HUES48 (cell line): ENCODE results near the gene METTL2B.

Experiments used
- H3K27ac ChIP-seq: one replicate; pipeline ENCODE4 v1.7.0; 2013; ENCODE audit warnings: low read depth, low read length, inconsistent platforms
- H3K27me3 ChIP-seq: 2 replicates; pipeline ENCODE4 v1.6.1; 2013; ENCODE audit warnings: mild to moderate bottlenecking, low read length; ENCODE audit not compliant: control insufficient read depth, insufficient read depth
- H3K36me3 ChIP-seq: 2 replicates; pipeline ENCODE4 v1.6.1; 2013; ENCODE audit warnings: low read length; ENCODE audit not compliant: control insufficient read depth, insufficient read depth
- H3K4me1 ChIP-seq: 2 replicates; pipeline ENCODE4 v1.6.1; 2013; ENCODE audit warnings: mild to moderate bottlenecking, low read length; ENCODE audit not compliant: control insufficient read depth, insufficient read depth
- H3K4me3 ChIP-seq: 2 replicates; pipeline ENCODE4 v1.5.1; 2013; ENCODE audit warnings: mild to moderate bottlenecking, low read depth, low read length
- H3K9ac ChIP-seq: 2 replicates; pipeline ENCODE4 v1.6.1; 2013; ENCODE audit warnings: mild to moderate bottlenecking, low read depth, low read length, moderate library complexity
- H3K9me3 ChIP-seq: 2 replicates; pipeline ENCODE4 v1.6.1; 2013; ENCODE audit warnings: low read length; ENCODE audit not compliant: control insufficient read depth, insufficient read depth

METTL2B gene

DNA sequence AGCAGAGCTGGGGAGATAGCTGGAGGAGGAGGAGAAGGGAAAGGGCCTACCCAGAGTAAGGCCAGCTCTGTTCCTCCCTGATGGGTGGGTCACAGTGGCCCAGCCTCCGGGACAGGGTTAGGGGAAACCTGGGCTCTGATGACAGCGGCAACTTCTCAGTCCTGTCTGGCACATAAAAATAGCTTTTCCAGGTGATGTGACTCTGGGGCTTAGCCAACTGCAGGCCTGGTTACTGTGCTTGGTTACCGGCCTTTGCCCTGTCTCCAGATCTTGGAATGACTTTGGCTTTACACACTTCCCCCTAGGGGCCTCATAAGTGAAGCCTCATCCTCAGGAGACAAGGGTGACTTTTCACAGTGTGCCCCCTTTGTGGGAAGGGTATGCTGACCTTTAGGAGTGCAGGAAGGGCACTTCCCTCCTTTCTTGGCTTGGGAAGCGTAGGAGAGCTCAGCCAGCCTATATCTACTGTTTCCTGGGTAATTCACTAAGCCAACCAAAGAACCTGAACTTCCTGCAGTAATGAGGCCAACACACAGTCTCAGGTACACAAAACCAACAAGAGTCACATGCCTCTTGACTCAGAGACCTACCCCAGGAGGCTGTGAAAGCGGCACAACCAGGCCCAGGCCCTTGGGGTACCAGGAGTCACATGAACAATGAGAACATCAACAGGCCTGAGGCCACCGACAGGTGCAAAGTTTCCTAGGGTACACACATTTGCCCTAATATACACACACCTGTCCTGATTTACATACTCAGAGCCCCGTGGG lies 32.5 kb upstream of the METTL2B start:
- Histone ChIP-seq H3K27me3 (no peaks in the 10 kb centered on the region), H3K36me3 (no peaks in the 10 kb centered on the region), H3K4me3 (no peak overlapping the region), H3K4me1 (no peaks in the 10 kb centered on the region), H3K9ac (no peak overlapping the region), H3K9me3 (no peaks in the 10 kb centered on the region), H3K27ac (no peak overlapping the region)

DNA sequence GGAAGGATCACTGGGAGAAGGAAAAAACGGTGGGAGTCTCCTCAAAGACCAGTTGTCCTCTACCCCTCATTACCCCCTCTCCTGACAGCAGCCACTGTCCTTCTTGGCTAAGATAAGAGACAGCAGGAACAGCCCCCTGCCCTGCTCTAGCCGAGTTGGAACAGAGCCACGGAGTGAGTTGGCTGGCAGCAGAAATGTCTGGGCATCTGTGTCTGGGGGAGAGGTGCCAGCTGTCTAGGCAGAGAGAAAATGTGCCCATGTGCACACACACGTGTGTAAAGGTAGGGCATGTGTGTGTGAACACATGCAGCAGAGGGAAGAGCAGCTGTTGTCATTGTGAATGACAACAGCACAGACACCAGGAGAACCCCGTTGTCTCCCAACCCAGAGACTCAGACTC lies 30.2 kb upstream of the METTL2B start:
- Histone ChIP-seq H3K9ac (no peak overlapping the region), H3K27me3 (no peaks in the 10 kb centered on the region), H3K4me3 (no peak overlapping the region), H3K4me1 (no peaks in the 10 kb centered on the region), H3K27ac (no peak overlapping the region), H3K36me3 (no peaks in the 10 kb centered on the region), H3K9me3 (no peaks in the 10 kb centered on the region)

DNA sequence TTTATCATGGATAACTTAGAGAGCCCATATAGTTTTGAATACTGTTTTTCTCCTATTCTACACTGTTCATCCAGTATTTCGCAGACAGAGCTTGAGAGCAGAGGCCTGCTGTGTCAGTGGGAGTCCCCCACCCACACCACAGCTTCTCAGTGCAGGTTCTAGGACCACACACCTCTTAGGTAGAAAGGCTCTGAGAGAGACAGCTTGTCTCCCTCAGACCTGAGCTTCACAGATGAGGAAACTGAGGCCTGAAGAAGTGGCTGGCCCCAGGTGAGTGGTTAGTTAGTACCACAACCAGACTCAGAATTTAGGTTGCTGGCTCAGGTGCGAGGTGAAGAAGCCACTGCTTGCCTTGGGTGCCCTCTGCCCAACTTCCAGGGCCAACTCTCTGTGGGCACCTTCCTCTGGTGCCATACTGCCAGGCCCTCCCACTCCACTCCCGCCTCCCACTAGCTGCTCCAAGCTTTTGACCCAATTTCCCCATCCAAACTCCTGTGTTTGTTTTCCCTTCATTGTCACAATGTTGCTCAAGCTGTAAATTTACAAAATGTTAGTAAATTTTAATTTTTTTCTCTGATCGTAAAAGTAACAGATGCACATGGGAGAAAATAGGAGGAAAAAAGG lies 28.5 kb upstream of the METTL2B start:
- no peak overlapping the region for H3K27ac ChIP-seq
- peaks cover 8% of the 10 kb centered on the region for H3K4me1 ChIP-seq
- no peak overlapping the region for H3K9ac ChIP-seq
- H3K36me3 ChIP-seq = no peaks in the 10 kb centered on the region
- H3K4me3 ChIP-seq = no peak overlapping the region
- H3K9me3 ChIP-seq = no peaks in the 10 kb centered on the region
- H3K27me3 ChIP-seq = no peaks in the 10 kb centered on the region

DNA sequence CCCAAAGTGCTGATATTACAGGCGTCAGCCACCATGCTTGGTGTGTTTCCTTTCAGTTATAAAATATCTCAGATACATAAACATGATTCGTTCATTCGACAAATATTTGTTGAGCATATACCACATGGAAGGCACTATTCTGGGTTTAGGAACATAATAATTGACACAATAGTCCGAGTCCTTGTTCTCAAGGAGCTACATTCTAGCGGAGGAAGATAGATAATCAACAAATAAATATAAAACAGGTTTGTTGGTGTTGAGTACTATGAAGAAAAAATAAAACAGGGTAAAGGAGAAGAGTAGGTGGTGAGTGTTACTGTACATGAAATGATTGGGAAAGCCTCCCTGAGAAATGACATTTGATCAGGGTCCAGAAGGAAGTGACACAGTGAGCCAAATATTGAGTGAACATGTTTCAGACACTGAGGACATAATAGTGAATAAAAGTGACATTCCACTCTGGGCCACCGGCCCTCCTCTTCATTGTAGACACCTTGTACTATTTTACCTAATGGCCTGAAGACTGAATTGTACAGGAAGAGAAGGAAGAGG lies 27.7 kb upstream of the METTL2B start:
- H3K27ac ChIP-seq = no peak overlapping the region
- H3K4me1 ChIP-seq = peaks cover 12% of the 10 kb centered on the region
- no peak overlapping the region for H3K9ac ChIP-seq
- H3K27me3 ChIP-seq = no peaks in the 10 kb centered on the region
- no peaks in the 10 kb centered on the region for H3K9me3 ChIP-seq
- H3K4me3 ChIP-seq = no peak overlapping the region
- H3K36me3 ChIP-seq = no peaks in the 10 kb centered on the region

DNA sequence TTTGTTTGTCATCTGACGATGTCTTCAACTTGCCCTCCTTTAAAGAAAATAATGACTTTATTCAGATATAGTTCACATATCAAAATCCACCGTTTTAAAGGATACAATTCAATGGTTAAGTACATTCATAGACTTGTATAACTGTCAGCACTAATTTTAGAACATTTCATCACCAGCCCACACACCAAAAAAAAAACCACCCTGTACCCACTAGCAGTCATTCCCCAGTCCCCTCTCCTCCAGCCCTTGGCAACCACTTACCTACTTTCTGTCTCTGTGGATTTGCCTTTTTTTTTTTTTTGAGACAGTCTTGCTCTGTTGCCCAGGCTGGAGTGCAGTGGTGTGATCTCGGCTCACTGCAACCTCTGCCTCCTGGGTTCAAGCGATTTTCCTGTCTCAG lies 26.1 kb upstream of the METTL2B start:
- no peaks in the 10 kb centered on the region for H3K27me3 ChIP-seq
- H3K4me3 ChIP-seq = no peak overlapping the region
- peaks cover 27% of the 10 kb centered on the region for H3K4me1 ChIP-seq
- H3K9me3 ChIP-seq = no peaks in the 10 kb centered on the region
- H3K9ac ChIP-seq = no peak overlapping the region
- H3K36me3 ChIP-seq = no peaks in the 10 kb centered on the region
- H3K27ac ChIP-seq = no peak overlapping the region

DNA sequence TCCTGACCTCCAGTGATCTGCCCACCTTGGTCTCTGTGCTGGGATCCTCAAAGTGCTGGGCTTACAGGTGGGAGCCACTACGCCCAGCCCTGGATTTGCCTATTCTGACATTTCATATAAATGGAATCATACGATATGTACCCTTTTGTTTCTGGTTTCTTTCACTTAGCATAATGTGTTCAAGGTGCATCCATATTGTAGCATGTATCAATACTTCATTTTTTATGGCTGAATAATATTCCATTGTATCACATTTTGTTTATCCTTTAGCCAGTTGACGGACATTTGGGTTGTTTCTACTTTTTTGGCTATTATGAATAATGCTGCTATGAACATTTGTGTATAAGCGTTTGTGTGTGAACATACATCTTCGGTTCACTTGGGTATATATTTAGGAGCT lies 25.6 kb upstream of the METTL2B start:
- Histone ChIP-seq H3K27ac (no peak overlapping the region), H3K9ac (no peak overlapping the region)

DNA sequence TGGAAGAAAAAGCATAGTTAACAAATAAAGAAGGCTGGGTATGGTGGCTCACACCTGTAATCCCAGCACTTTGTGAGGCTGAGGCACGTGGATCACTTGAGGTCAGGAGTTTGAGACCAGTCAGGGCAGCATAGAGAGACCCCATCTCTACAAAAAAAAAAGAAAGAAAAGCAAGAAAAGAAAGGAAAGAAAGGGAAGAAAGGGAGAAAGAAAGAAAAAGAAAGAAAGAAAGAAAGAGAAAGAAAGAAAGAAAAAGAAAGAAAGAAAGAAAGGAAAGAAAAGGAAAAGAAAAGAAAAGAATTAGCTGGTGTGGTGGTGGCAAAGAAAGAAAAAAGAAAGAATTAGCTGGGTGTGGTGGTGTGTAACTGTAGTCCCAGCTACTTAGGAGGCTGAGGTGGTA lies 24.0 kb upstream of the METTL2B start:
- no peaks in the 10 kb centered on the region for H3K9me3 ChIP-seq
- no peak overlapping the region for H3K9ac ChIP-seq
- no peaks in the 10 kb centered on the region for H3K27me3 ChIP-seq
- peaks cover 34% of the 10 kb centered on the region for H3K4me1 ChIP-seq
- peaks cover 8% of the 10 kb centered on the region for H3K36me3 ChIP-seq
- no peak overlapping the region for H3K27ac ChIP-seq
- H3K4me3 ChIP-seq = no peak overlapping the region

More for the DNA sequence above, 25.6 kb upstream of the METTL2B start:
- Histone ChIP-seq H3K4me3 (no peak overlapping the region), H3K36me3 (no peaks in the 10 kb centered on the region), H3K9me3 (no peaks in the 10 kb centered on the region), H3K27me3 (no peaks in the 10 kb centered on the region), H3K4me1 (peaks cover 28% of the 10 kb centered on the region)

DNA sequence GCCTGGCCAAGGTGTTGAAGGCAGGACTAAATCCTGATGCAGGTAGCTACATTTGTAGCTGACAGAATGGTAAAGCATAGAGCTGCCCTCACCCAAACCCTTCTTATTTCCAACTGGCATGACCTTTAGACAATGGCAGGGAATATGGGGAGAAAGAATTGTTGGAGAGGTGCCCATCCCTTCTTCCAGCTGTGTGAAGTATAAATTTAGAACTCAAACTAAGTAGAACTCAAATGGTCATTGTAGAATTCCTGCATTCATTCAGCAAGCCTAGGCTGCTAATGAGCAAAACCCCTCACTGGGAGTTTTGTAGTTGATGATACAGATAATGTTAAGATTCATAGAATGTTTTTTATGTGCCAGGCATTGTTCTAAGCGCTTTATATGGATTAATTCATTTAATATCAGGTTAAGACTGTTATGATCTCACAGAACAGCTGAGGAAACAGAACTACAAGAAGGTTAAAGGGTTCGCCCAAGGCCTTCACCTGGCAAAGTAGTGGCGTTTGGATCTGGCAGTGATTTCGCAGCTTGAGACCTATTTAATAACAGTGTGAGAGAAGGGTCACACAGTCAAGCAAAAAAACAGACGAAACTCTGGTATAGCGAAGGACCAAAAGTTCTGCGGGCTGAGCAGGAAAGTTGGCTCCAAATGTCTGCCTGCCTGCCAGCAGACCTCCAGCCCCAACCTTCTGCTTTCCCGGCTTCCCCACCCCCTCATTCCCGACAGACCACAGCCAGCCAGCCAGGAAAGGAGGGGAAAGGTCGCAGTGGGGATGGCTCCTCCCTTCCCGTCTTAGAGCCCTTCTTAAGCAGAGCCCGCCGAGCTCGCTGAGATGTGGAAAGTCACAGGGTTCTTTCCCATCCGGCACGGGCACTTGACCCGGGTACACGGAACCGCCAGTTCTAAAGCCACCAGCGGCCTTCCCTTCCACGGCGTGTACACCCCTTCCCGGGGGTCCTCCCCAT lies 22.4 kb upstream of the METTL2B start:
- no peaks in the 10 kb centered on the region for H3K9me3 ChIP-seq
- H3K9ac ChIP-seq = peak overlapping the region; percentile 24; the same call in 1 of the 2 replicates
- peaks cover 34% of the 10 kb centered on the region for H3K4me1 ChIP-seq
- H3K27me3 ChIP-seq = no peaks in the 10 kb centered on the region
- peak overlapping the region; percentile 56 for H3K4me3 ChIP-seq
- H3K36me3 ChIP-seq = peaks cover 21% of the 10 kb centered on the region
- peak overlapping the region; percentile 87 for H3K27ac ChIP-seq

DNA sequence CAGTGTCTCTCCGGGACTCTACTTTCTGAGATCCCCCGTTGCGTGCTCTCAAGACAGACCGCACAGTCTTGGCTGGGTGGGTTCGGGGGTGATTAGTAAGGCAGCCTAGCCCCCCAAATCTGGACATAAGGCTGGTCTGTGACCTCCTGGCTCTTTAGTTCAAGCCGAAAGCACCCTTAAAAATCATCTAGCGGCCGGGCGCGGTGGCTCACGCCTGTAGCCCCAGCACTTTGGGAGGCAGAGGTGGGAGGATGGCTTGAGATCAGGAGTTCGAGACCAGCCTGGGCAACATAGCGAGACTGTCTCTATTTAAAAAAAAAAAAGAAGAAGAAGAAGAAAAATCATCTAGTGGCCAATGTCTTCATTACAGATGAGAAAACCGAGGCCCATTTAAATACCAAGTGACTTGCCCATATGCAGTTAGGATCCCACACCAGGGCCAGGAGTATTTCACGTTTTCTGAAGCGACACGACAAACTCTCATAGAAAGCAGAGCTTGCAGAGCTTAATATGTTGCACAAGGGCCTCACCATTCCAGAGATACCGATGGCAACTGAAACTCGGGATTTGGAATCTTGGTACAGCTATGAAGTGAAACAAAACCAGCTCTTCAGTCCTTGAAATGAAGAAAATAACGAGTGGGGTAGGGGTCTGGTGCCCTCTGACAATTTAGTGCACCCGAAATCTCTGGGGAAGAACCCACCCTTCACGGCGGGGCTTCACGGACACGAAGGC lies 21.6 kb upstream of the METTL2B start:
- peak overlapping the region; percentile 100 for H3K4me3 ChIP-seq
- H3K9ac ChIP-seq = peak overlapping the region; percentile 97; the same call in 1 of the 2 replicates
- peaks cover 21% of the 10 kb centered on the region for H3K36me3 ChIP-seq
- no peaks in the 10 kb centered on the region for H3K9me3 ChIP-seq
- peak overlapping the region; percentile 97 for H3K27ac ChIP-seq
- H3K27me3 ChIP-seq = no peaks in the 10 kb centered on the region
- peaks cover 34% of the 10 kb centered on the region for H3K4me1 ChIP-seq

DNA sequence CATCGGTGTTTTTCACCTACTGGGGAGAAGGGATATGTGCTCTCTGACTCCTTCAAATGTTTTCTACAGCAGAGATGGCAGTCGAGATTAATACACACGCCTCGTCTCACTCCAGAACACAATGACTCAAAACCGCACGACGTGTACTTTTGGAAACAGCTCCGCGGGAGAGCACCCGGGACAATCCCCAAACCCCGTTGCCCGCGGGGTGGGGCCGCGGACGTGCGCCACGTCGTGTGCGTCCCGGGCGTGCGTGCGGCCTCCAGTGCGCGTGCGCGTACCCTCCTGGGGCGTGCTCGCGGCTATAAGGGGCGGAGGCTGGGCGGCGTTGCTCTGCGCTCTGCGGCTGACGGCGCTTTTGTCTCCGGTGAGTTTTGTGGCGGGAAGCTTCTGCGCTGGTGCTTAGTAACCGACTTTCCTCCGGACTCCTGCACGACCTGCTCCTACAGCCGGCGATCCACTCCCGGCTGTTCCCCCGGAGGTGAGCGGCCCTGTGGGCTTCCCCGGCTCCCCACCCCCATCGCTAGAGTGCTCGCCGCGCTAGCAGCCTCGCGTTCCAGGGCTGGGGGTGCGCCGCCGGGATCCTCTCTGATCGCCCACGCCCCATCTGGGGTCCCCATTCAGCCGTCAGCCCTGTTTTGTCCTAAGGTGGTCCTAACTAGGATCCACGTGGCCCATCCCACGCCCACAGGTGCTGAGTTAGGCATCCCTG lies 20.8 kb upstream of the METTL2B start, which contains the start of gene HILPDA:
TSS of gene HILPDA (plus strand) at position 336 of the 712 bp plus-strand sequence. CDS start 1,391 bp downstream, outside the sequence.
- Histone ChIP-seq H3K27me3 (no peaks in the 10 kb centered on the region), H3K4me3 (peak within 1 kb of the TSS; percentile 100), H3K36me3 (peaks cover 21% of the 10 kb centered on the region), H3K4me1 (peaks cover 34% of the 10 kb centered on the region), H3K9ac (peak within 1 kb of the TSS; percentile 97), H3K27ac (peak within 1 kb of the TSS; percentile 97), H3K9me3 (no peaks in the 10 kb centered on the region)
